H1 (cell line): ENCODE data around the gene ARID1B. TPM values are rescaled to one million over a fixed set of nuclear protein-coding genes. Genes with fewer than 3 reads are reported as not detected.

Experiments used
- CTCF ChIA-PET: fragments of 300-600 bp; sonication (Branson Sonifier 250); formaldehyde crosslinking; loops from one replicate; lab custom pipeline; 2021; ENCODE audit not compliant: partially characterized antibody; lab: Charles Lee
- POLR2A ChIA-PET: fragments of 300-600 bp; sonication (Branson Sonifier 250); formaldehyde crosslinking; loops from one replicate; lab custom pipeline; 2021; ENCODE audit warnings: inconsistent platforms; ENCODE audit not compliant: partially characterized antibody; lab: Charles Lee
- DNase-seq, 2 experiments: peaks; one replicate each; pipeline versions ENCODE4 v3.0.0 to v3.0.0-alpha.2; 2010 to 2022; ENCODE audit warnings: low spot score in 2 of 2, low read depth in 1 of 2, mixed read lengths in 1 of 2
- FAIRE-seq: peaks from 2 replicates; lab custom pipeline; 2011; peaks lifted over from hg19 to GRCh38; lab: Jason Lieb, UNC
- H2AFZ ChIP-seq: 2 replicates; pipeline ENCODE4 v1.8.1; 2012; ENCODE audit warnings: low read length, inconsistent platforms
- H2AK5ac ChIP-seq: 2 replicates; pipeline ENCODE4 v1.6.1; 2013; ENCODE audit warnings: low read depth, low read length
- H2BK120ac ChIP-seq: replicated peaks from 2 replicates; pipeline ENCODE3; 2013; ENCODE audit warnings: low read depth, low read length, inconsistent platforms
- H2BK12ac ChIP-seq: 2 replicates; pipeline ENCODE4 v1.6.1; 2013; ENCODE audit warnings: low read depth, low read length
- H2BK15ac ChIP-seq: 2 replicates; pipeline ENCODE4 v1.6.1; 2013; ENCODE audit warnings: low read length
- H2BK20ac ChIP-seq: 2 replicates; pipeline ENCODE4 v1.6.1; 2013; ENCODE audit warnings: low read length
- H2BK5ac ChIP-seq: 2 replicates; pipeline ENCODE4 v1.6.1; 2013; ENCODE audit warnings: low read depth, low read length
- H3K14ac ChIP-seq: 2 replicates; pipeline ENCODE4 v1.6.1; 2013; ENCODE audit warnings: inconsistent platforms; ENCODE audit not compliant: insufficient read length
- H3K18ac ChIP-seq: 2 replicates; pipeline ENCODE4 v1.6.1; 2013; ENCODE audit warnings: low read length; ENCODE audit errors: extremely low read depth
- H3K23ac ChIP-seq: 2 replicates; pipeline ENCODE4 v1.6.1; 2013; ENCODE audit warnings: inconsistent platforms; ENCODE audit not compliant: insufficient read length
- H3K23me2 ChIP-seq: 2 replicates; pipeline ENCODE4 v1.6.1; 2013; ENCODE audit warnings: low read depth, low read length
- H3K27ac ChIP-seq: 2 replicates; pipeline ENCODE4 v1.6.1; 2011; ENCODE audit warnings: low read depth, low read length, inconsistent platforms
- H3K27me3 ChIP-seq, 4 experiments: replicated peaks in 1 of 4; 1 replicate in 1 of 4; 2 replicates in 3 of 4; pipeline versions ENCODE4 v1.6.1 to v1.8.1; 2011 to 2013; ENCODE audit warnings: low read length in 3 of 4, mild to moderate bottlenecking in 3 of 4, inconsistent platforms in 2 of 4, mixed read lengths in 2 of 4, moderate library complexity in 1 of 4; ENCODE audit not compliant: control insufficient read depth in 3 of 4, insufficient read depth in 3 of 4; ENCODE audit errors: extremely low read depth in 1 of 4
- H3K36me3 ChIP-seq, 4 experiments: 2 replicates each; pipeline versions ENCODE4 v1.6.1 to v1.8.1; 2011 to 2013; ENCODE audit warnings: mild to moderate bottlenecking in 4 of 4, low read length in 3 of 4, moderate library complexity in 2 of 4, control low read depth in 1 of 4, inconsistent platforms in 1 of 4; ENCODE audit not compliant: insufficient read depth in 4 of 4, control insufficient read depth in 2 of 4
- H3K4ac ChIP-seq: replicated peaks from 2 replicates; pipeline ENCODE3; 2013; ENCODE audit warnings: low read length, low read depth, mixed read lengths, inconsistent platforms; ENCODE audit not compliant: insufficient read length
- H3K4me1 ChIP-seq, 4 experiments: replicated peaks in 1 of 4; 1 replicate in 1 of 4; 2 replicates in 3 of 4; pipeline versions ENCODE4 v1.6.1 to v1.8.1; 2011 to 2013; ENCODE audit warnings: low read length in 3 of 4, inconsistent platforms in 2 of 4, mixed read lengths in 1 of 4; ENCODE audit not compliant: insufficient read depth in 4 of 4, control insufficient read depth in 3 of 4
- H3K4me2 ChIP-seq, 2 experiments: 2 replicates each; pipeline versions ENCODE4 v1.6.1 to v1.8.1; 2011 to 2013; ENCODE audit warnings: low read depth in 2 of 2, low read length in 2 of 2, control low read depth in 1 of 2, inconsistent platforms in 1 of 2, mild to moderate bottlenecking in 1 of 2; ENCODE audit not compliant: insufficient read depth in 1 of 2
- H3K4me3 ChIP-seq, 4 experiments: fragments of 200-600, 300-600 bp in 1 of 4; sonication (generic), shearing (Covaris generic), sonication (Bioruptor Twin) in 1 of 4; 2 replicates each; pipeline versions ENCODE4 v1.5.1 to v1.8.1; 2011 to 2016; ENCODE audit warnings: low read length in 4 of 4, low read depth in 3 of 4, control low read depth in 2 of 4, inconsistent platforms in 2 of 4, mild to moderate bottlenecking in 2 of 4, mixed read lengths in 1 of 4, moderate library complexity in 1 of 4; ENCODE audit not compliant: insufficient read depth in 2 of 4; ENCODE audit errors: extremely low read depth in 1 of 4
- H3K56ac ChIP-seq: replicated peaks from 2 replicates; pipeline ENCODE3; 2013; ENCODE audit warnings: low read depth, mild to moderate bottlenecking, mixed read lengths, low read length, inconsistent platforms; ENCODE audit not compliant: insufficient read length
- H3K79me1 ChIP-seq: 2 replicates; pipeline ENCODE4 v1.6.1; 2013; ENCODE audit warnings: low read depth, low read length, control low read depth
- H3K79me2 ChIP-seq, 2 experiments: 2 replicates each; pipeline versions ENCODE4 v1.6.1 to v1.8.1; 2012 to 2013; ENCODE audit warnings: low read length in 2 of 2, mild to moderate bottlenecking in 2 of 2, inconsistent platforms in 1 of 2; ENCODE audit not compliant: insufficient read depth in 2 of 2, control insufficient read depth in 1 of 2
- H3K9ac ChIP-seq, 4 experiments: replicated peaks in 1 of 4; 1 replicate in 1 of 4; 2 replicates in 3 of 4; pipeline versions ENCODE4 v1.6.1 to v1.8.1; 2011 to 2013; ENCODE audit warnings: low read depth in 3 of 4, low read length in 3 of 4, control low read depth in 2 of 4, mild to moderate bottlenecking in 2 of 4, moderate library complexity in 2 of 4, inconsistent platforms in 1 of 4; ENCODE audit errors: extremely low read depth in 1 of 4
- H3K9me3 ChIP-seq, 2 experiments: 2 replicates each; pipeline versions ENCODE4 v1.6.1 to v1.8.1; 2012 to 2013; ENCODE audit warnings: mild to moderate bottlenecking in 2 of 2, moderate library complexity in 2 of 2, control low read depth in 1 of 2, inconsistent platforms in 1 of 2, low read depth in 1 of 2, low read length in 1 of 2, mixed read lengths in 1 of 2; ENCODE audit not compliant: insufficient read depth in 2 of 2
- H4K20me1 ChIP-seq, 2 experiments: replicated peaks in 1 of 2; 2 replicates each; pipeline versions ENCODE3 to v1.8.1; 2011 to 2013; ENCODE audit warnings: inconsistent platforms in 2 of 2, low read length in 2 of 2, mild to moderate bottlenecking in 1 of 2; ENCODE audit not compliant: insufficient read depth in 2 of 2, control insufficient read depth in 1 of 2
- H4K5ac ChIP-seq: 2 replicates; pipeline ENCODE4 v1.6.1; 2013; ENCODE audit warnings: low read length, low read depth, mixed read lengths, inconsistent platforms; ENCODE audit not compliant: insufficient read length
- H4K8ac ChIP-seq: 2 replicates; pipeline ENCODE4 v1.8.0; 2013; ENCODE audit warnings: mild to moderate bottlenecking, moderate library complexity, low read length, inconsistent platforms; ENCODE audit not compliant: insufficient read depth; ENCODE audit errors: extremely low read depth
- H4K91ac ChIP-seq: replicated peaks from 2 replicates; pipeline ENCODE3; 2013; ENCODE audit warnings: low read length, mixed read lengths, inconsistent platforms; ENCODE audit not compliant: insufficient read length
- ATF2 ChIP-seq: IDR thresholded peaks from 2 replicates; pipeline ENCODE4 v1.6.1; 2012; ENCODE audit warnings: low read length, inconsistent platforms
- BACH1 ChIP-seq: IDR thresholded peaks from 2 replicates; pipeline ENCODE4 v1.6.1; 2012; ENCODE audit warnings: low read length, improper control_type of control experiment
- CHD1 ChIP-seq: IDR thresholded peaks from 2 replicates; pipeline ENCODE4 v1.6.1; 2012; ENCODE audit warnings: low read depth, low read length, improper control_type of control experiment
- EP300 ChIP-seq, 2 experiments: IDR thresholded peaks; 1 replicate in 1 of 2; 2 replicates in 1 of 2; pipeline ENCODE4 v1.6.1; 2011 to 2012; ENCODE audit warnings: low read depth in 2 of 2, low read length in 2 of 2, mild to moderate bottlenecking in 2 of 2, borderline replicate concordance in 1 of 2, inconsistent platforms in 1 of 2, moderate library complexity in 1 of 2
- FOSL1 ChIP-seq: IDR thresholded peaks from 2 replicates; pipeline ENCODE4 v1.6.1; 2011; ENCODE audit warnings: mild to moderate bottlenecking, low read depth, low read length, moderate library complexity; ENCODE audit not compliant: insufficient read depth
- HDAC2 ChIP-seq, 2 experiments: fragments of 300-600 bp in 1 of 2; sonication (generic) in 1 of 2; IDR thresholded peaks; 2 replicates each; pipeline ENCODE4 v1.6.1; 2011 to 2012; ENCODE audit warnings: low read depth in 2 of 2, low read length in 2 of 2, mild to moderate bottlenecking in 2 of 2, moderate library complexity in 2 of 2, borderline replicate concordance in 1 of 2, inconsistent platforms in 1 of 2
- HDAC6 ChIP-seq: IDR thresholded peaks from one replicate; pipeline ENCODE4 v1.7.1; 2012; ENCODE audit warnings: low read depth, mild to moderate bottlenecking, inconsistent platforms, low read length, moderate library complexity
- JUN ChIP-seq: IDR thresholded peaks from 2 replicates; pipeline ENCODE4 v1.6.1; 2011; ENCODE audit warnings: low read depth, mild to moderate bottlenecking, improper control_type of control experiment, low read length
- NRF1 ChIP-seq: IDR thresholded peaks from 2 replicates; pipeline ENCODE4 v1.6.1; 2011; ENCODE audit warnings: mild to moderate bottlenecking, low read depth, low read length, improper control_type of control experiment
- SIRT6 ChIP-seq: IDR thresholded peaks from one replicate; pipeline ENCODE4 v1.7.1; 2012; ENCODE audit warnings: low read length, inconsistent platforms
- SIX5 ChIP-seq: IDR thresholded peaks from 2 replicates; pipeline ENCODE4 v1.6.1; 2011; ENCODE audit warnings: mild to moderate bottlenecking, low read depth, low read length
- SRF ChIP-seq: IDR thresholded peaks from 2 replicates; pipeline ENCODE4 v1.6.1; 2011; ENCODE audit warnings: mild to moderate bottlenecking, low read depth, low read length, moderate library complexity
- TCF12 ChIP-seq: IDR thresholded peaks from 2 replicates; pipeline ENCODE4 v1.6.1; 2011; ENCODE audit warnings: low read depth, mild to moderate bottlenecking, low read length
- WGBS, 2 experiments: shearing (Covaris generic) in 1 of 2; methylation state at CpG; one replicate each; pipeline versions ENCODE4 v1.1.6 to v1.1.7; 2013 to 2015; ENCODE audit warnings: low lambda C conversion rate in 2 of 2, mixed read lengths in 2 of 2, inconsistent platforms in 1 of 2, low coverage in 1 of 2, missing lambda C conversion rate in 1 of 2; ENCODE audit not compliant: insufficient replicate concordance in 2 of 2, insufficient coverage in 1 of 2, insufficient read length in 1 of 2; ENCODE audit errors: extremely low coverage in 1 of 2, missing lambda C conversion rate in 1 of 2; 5-methylcytosine and 5-hydroxymethylcytosine counted together
- polyA plus RNA-seq, 7 experiments: library from polyadenylated mRNA; depleted of rRNA in 3 of 7; stranded (reverse) in 5 of 7; unstranded in 2 of 7; fragments of >200 nt in 5 of 7; fragments of 200-250 nt in 2 of 7; gene quantifications; 1 replicate in 5 of 7; 2 replicates in 1 of 7; 4 replicates in 1 of 7; pipeline versions ENCODE4 v1.2.1 to v1.2.3, GENCODE V29; 2011 to 2013; ENCODE audit warnings: missing spikeins in 2 of 7, mixed read lengths in 2 of 7
- total RNA-seq: library from RNA; stranded (reverse); fragmentation: NEBNext Ultra II Directional; extraction: Animal tissue kit (Norgen Biotek cat#: 25700); gene quantifications from 2 replicates; pipeline ENCODE4 v1.2.1, GENCODE V29; 2021

The ARID1B gene
- total and polyA plus RNA-seq, 2 of the 8 experiments (the other 6 are each of a cell fraction or from before 2014, with no cell fraction given): 24.3 to 70.3 TPM

DNA sequence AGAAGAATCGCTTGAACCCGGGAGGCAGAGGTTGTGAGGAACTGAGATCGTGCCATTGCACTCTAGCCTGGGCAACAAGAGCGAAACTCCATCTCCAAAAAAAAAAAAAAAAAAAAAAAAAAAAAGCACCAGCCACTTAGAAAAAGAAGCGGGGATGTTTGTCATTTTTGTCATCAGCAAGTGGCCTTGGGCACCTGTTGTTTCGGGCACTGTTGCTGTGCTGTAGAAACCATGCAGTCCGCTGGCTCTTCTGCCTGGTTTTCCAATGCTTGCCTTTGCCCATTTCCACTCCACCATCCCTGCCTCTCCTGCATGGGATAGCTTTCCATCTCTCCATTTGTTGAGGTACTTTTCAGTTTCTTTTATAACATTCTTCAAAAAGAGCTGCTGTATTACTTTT lies 129.3 kb downstream of the ARID1B start:
- no peaks in the 10 kb centered on the region for H3K9me3 ChIP-seq
- POLR2A ChIA-PET: interaction anchor here (1.2 kb wide), 1 partner anchor 14 kb away, joined by 3 read pairs; no protein-coding TSS in a partner anchor
- TF ChIP-seq JUN (no peak), HDAC6 (no peak), HDAC2 (IDR thresholded peaks at IDR 0.05; ENCODE audit: borderline replicate concordance in 1 of 2, low read depth in 2 of 2, low read length in 2 of 2) (no peak), FOSL1 (no peak), NRF1 (no peak), CHD1 (no peak), SIRT6 (no peak), ATF2 (no peak), EP300 (IDR thresholded peaks at IDR 0.05; ENCODE audit: borderline replicate concordance in 1 of 2, low read depth in 2 of 2, low read length in 2 of 2) (no peak), TCF12 (no peak), SIX5 (no peak), BACH1 (no peak), SRF (no peak)

More for the DNA sequence above, 129.3 kb downstream of the ARID1B start:
- H3K23me2 ChIP-seq: no peaks in the 10 kb centered on the region
- no peak overlapping the region for H2BK120ac ChIP-seq
- no peak overlapping the region for H2AK5ac ChIP-seq
- no peak overlapping the region for H4K5ac ChIP-seq
- no peak overlapping the region for H4K8ac ChIP-seq
- CTCF ChIA-PET: interaction anchor here (1.3 kb wide), 1 partner anchor 128 kb away, joined by 3 read pairs; no protein-coding TSS in a partner anchor
- H3K23ac ChIP-seq: no peak overlapping the region
- no peak overlapping the region for H3K56ac ChIP-seq
- H3K27ac ChIP-seq: no peak overlapping the region
- no peak overlapping the region for H3K9ac ChIP-seq
- no peak overlapping the region for H3K4ac ChIP-seq
- peaks cover 5% of the 10 kb centered on the region; the same call in 1 of the 2 replicates for H3K79me1 ChIP-seq
- no peak overlapping the region for H2AFZ ChIP-seq
- H3K79me2 ChIP-seq: peaks cover 4 to 69% of the 10 kb centered on the region in 2 experiments
- peaks cover 3 to 9% of the 10 kb centered on the region in 2 experiments for H4K20me1 ChIP-seq
- H3K4me3 ChIP-seq: no peak overlapping the region
- H3K14ac ChIP-seq: no peak overlapping the region
- no peaks in the 10 kb centered on the region for H3K27me3 ChIP-seq
- no peak overlapping the region for H3K4me2 ChIP-seq
- FAIRE-seq (no peak), DNase-seq (no peak)
- peaks cover 0 to 2% (median 1%) of the 10 kb centered on the region in 4 experiments; a peak in 3 of 8 replicates for H3K36me3 ChIP-seq
- H3K4me1 ChIP-seq: peaks cover 0 to 3% (median 0%) of the 10 kb centered on the region in 4 experiments; a peak in 2 of 7 replicates
- H2BK20ac ChIP-seq: no peak overlapping the region
- no peak overlapping the region for H2BK5ac ChIP-seq
- no peak overlapping the region for H2BK12ac ChIP-seq
- H4K91ac ChIP-seq: no peak overlapping the region
- 89% methylated on average over 4 of the region's 7 CpGs; no CpG with 5 or more reads in 1 of the 2 experiments for WGBS, 2 experiments
- H2BK15ac ChIP-seq: no peak overlapping the region
- H3K18ac ChIP-seq: no peak overlapping the region
